NCI-H1694 treated with DMSO at 0.1 percent for 48 hours (cell line): Measurements from ENCODE around the gene CAP2.
"Not testable (repeated sequence)": the region's sequence is repeated elsewhere in the genome, so short reads cannot be mapped to it uniquely, and the experiment has no call there.

Source experiments
- DNase-seq: peaks from one replicate; lab custom pipeline; 2025; lab: John Stamatoyannopoulos, UW

Gene CAP2

DNA sequence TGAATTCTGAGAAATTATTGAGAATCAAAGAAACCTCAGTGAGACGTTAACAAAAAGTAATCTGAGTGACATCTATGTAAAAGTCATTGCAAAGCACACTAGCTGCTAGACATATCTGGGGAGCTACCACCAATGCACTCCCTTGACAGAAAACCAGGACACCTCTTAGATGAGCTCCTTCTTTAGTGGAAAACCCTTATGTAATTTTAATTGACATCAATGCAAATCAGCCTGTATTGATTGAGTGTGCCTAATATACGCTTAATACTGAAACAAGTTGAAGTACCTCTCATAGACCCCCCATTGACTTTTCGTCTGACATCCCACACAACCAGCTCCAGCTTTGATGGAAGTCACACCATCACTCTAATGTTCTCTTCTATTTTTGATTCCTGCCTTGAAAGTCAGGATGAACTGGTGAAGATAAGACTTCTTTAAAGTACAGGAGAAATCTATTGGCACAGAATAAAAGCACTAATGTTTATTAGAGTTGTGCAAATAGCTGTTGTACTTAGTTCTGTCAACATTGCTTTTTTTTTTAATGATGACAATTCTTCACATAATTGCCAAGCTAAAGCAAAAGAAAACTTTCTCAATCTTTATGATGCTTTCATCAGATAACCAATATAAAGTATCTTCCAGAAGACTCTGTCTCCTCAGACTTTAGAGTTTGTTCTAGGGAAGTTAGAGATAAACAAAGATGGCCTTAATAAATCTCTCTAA, 108.7 kb downstream of the CAP2 start:
- no peak for DNase-seq

DNA sequence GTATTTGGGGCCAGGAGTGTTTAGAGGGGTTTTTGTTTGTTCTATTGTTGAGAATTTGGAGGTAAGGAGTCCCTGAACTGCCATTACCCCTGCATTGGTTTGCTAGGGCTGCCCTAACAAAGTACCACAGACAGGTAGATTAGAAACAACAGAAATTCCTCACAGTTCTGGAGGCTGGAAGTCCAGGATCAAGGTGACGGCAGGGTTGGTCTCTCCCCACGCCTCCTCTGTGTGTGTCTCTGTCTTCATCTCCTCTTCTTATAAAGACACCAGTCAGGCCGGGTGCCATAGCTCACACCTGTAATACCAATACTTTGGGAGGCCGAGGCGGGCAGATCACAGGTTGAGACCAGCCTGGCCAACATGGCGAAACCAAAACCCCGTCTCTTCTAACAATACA, 109.7 kb downstream of the CAP2 start:
- DNase-seq: no peak

DNA sequence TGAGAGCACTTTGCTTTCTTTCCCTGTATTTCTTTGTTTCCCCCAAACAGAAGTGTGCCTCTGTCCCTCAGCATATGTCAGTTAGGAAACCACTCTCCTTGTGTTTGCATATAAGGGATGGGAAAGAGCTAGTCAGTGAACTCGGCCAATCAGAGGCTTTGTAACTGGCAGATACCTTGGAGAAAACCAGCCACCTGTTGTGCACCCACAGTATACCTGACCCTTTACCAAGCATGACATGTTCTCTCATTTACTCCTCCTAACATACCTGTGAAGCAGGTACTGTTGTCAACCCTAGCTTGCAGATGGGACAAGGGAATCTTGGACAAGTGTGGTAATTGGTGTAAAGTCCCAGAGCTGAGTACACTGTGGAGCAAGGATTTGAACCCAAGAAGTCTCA, 110.6 kb downstream of the CAP2 start:
- no peak for DNase-seq

DNA sequence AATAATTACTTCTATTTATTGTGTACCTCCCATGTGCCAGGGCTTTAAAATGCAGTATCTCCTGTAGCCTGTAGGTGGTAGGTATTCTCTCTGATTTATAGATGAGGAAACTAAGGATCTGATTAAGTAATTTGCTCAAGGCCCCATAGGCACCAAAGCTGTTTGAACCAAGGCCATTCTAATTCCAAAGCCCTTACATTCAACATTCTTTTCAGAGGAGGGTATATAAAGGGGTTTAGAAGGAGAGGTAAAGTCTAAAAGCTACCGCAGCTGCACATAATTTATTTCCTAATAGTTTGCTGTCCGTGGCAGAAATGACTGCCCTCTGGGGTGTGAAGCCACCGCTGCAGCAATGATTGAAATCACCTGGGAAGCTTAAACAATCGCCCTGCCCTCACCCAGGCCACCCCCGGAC, 111.7 kb downstream of the CAP2 start:
- DNase-seq: no peak

DNA sequence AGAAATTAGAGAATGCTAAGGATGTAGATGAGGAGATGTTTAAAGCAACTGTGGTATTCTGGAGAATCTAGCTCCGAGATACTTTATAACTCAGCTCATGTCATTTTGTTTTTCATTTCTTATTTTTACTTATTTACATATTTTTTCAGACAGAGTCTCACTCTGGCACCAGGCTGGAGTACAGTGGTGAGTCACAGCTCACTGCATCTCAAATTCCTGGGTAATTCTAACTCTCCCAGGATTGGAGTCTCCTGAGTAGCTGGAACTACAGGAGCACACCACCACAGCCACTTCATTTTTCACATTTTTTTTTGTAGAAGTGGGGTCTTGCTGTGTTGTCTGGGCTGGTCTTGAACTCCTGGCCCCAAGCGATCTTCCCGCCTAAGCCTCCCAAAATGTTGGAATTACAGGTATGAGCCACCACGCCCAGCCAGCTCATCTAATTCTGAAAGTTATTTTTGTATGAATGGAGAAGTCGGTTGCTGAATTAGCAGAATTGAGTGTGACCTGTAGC, 112.4 kb downstream of the CAP2 start:
- DNase-seq: no peak

DNA sequence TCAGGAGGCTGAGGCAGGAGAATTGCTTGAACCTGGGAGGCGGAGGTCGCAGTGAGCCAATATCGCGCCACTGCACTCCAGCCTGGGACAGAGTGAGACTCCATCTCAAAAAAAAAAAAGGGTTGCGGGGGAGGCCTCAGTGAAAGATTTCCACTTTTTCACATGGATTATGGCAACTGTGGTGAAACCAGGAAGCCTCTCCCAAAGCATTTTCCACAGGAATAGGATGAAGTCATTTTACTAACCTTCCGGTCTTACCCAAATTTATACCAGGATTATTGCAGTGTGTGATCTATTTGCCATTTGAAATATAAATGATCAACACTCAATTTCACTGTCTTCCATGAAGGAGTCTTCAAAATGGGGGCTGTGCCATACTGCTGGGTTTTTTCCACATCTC, 113.1 kb downstream of the CAP2 start:
- no peak for DNase-seq

DNA sequence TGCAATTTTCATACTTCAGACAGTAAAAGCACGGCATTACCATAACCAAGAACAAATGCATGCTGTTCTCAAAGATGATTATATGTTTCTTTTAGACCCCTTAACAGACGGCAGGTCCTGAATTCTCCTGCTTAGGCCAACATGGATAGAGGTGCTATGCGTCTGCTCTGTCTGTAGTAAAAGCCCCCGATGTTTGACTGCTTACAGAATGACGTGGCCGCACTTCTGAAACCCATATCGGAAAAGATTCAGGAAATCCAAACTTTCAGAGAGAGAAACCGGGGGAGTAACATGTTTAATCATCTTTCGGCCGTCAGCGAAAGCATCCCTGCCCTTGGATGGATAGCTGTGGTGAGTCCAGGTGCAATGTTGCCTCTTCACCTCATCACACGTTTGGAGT, 113.6 kb downstream of the CAP2 start:
- no peak for DNase-seq

DNA sequence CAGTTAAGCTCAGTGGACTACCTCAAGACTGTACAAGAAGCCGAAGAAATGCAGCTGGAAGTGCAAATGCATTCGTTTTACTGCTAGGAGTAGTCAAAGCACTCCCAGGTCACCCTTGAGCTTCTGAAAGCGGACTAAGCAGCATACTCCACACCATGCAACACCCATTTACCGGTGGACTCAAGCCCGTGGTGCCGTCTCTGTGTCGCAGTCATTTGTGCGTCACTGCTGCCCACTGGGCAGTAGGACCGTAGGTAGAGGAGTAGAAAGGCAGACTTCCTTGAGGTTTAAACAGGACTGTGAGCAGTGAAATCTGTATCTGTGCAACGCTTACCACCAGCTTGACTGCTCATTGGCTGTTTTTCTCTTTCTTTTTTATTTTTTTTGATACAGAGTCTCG, 117.7 kb downstream of the CAP2 start:
- DNase-seq: no peak

- DNase-seq: no peak
Observed at GRCh38 chr6:17511580-17511979, 118.2 kb downstream of the CAP2 start.

- DNase-seq: no peak
Observed at GRCh38 chr6:17519120-17519519, 125.7 kb downstream of the CAP2 start.

DNA sequence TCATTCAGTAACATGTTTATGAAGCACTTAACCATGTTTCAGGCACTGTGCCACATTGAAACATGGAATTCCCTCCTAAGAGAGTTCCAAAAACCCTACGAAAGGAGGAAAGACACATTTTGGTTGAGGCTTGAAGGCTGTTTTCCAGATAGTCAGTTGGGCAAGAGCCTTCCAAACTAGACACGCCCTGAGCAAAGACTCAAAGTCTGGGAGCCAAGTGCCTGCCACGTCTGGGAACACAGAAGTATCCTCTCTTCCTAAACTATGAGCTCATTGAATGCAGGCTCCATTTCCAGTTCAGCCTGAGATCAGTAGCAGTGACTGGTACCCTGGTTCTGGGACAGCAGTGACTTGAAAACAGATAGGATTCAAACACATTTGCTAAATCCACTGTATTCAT, 132.2 kb downstream of the CAP2 start:
- no peak for DNase-seq

GRCh38 chr6:17527076-17527475, 133.7 kb downstream of the CAP2 start:
- no peak for DNase-seq

- DNase-seq: no peak
Observed at GRCh38 chr6:17530321-17530835, 137.0 kb downstream of the CAP2 start.

- DNase-seq: no peak
Observed at GRCh38 chr6:17536586-17536985, 143.2 kb downstream of the CAP2 start.

GRCh38 chr6:17542243-17542642, 148.8 kb downstream of the CAP2 start:
- DNase-seq: no peak

GRCh38 chr6:17545681-17546080, 152.3 kb downstream of the CAP2 start:
- DNase-seq: not testable (repeated sequence)

- no peak for DNase-seq
Observed at GRCh38 chr6:17551383-17551958, 158.1 kb downstream of the CAP2 start.

- DNase-seq: no peak
Observed at GRCh38 chr6:17552861-17553260, 159.5 kb downstream of the CAP2 start.

- no peak for DNase-seq
Observed at GRCh38 chr6:17556014-17556413, 162.6 kb downstream of the CAP2 start.

DNA sequence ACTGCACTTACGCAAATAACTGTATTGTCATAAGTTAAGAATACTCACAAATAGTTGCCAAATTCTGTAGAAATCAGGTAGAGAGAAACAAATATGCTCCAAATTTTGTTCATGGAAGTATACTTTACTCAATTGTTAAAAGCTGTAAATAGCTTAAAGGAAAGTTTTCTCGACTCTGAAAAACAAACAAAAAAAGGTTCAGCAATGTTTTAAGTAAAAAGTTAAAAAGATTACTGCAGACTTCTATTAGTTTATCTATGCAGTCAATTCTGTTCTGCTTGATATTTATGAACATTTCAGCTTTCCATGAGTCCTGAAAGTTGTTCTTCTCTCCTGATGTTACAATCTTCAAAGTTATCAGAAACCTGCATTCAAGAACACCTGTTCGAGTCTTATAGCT, 169.2 kb downstream of the CAP2 start:
- no peak for DNase-seq

GRCh38 chr6:17565399-17565798, 172.0 kb downstream of the CAP2 start:
- no peak for DNase-seq

DNA sequence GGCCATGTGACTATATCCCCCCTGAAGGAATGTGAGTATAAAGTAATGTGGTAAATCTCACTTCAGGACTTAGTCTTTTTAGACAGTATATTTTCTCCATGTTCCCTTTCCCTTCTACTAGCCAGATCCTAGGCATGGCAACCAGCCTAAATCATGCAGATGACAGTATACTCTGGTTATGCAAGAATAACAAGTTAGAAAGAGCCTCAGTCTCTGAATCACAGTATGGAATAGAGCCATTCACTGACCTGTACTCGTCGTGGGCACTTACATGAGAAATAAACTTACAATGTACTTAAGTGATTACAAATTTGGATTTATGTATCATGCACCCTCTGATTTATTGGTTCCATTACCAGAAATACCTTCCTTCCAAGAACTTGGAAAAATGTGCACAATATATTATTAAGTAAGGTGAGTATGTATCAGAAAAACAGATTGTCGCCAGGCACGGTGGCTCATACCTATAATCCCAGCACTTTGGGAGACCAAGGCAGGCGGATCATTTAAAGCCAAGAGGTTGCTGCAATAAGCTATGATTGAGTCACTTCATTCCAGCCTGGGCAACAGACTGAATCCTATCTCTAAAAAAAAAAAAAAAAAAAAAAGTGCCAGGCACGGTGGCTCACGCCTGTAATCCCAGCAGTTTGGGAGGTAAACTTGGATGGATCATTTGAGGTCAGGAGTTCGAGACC, 181.6 kb downstream of the CAP2 start:
- DNase-seq: no peak

DNA sequence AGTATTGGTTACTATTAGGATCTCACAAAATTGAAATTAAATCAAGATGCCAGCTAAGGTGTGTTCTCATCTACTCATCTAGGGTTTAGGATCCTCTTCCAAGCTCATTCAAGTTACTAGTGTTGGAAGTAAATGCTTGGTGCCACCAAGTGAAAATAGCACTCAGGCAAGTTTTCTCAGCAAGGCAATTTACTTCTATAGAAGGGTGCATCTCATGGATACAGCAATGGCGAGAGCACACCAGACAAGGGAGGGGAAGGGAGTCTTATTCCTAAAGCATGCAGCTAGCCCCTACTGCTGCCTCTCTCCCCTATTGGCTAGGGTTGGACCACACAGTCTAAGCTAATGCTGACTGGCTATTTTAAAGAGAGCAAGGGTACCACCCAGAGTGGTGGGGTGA, 183.7 kb downstream of the CAP2 start:
- DNase-seq: no peak
